IMR-90 (cell line): ENCODE data around the gene TMEM223.

Experiments used
- BHLHE40 ChIP-seq: fragments of 150-350 bp; IDR thresholded peaks from 2 replicates; pipeline ENCODE4 v1.6.1; 2016; ENCODE audit warnings: mild to moderate bottlenecking, low read depth, low read length
- MAFK ChIP-seq: IDR thresholded peaks from 2 replicates; pipeline ENCODE4 v1.6.1; 2012; ENCODE audit warnings: low read depth, low read length, improper control_type of control experiment
- MAZ ChIP-seq: IDR thresholded peaks from 2 replicates; pipeline ENCODE4 v1.6.1; 2012; ENCODE audit warnings: low read depth, mild to moderate bottlenecking, low read length, improper control_type of control experiment, moderate library complexity, borderline replicate concordance
- MXI1 ChIP-seq: IDR thresholded peaks from 2 replicates; pipeline ENCODE4 v1.6.1; 2012; ENCODE audit warnings: low read depth, mild to moderate bottlenecking, low read length, moderate library complexity, borderline replicate concordance
- POLR2A ChIP-seq: IDR thresholded peaks from 2 replicates; pipeline ENCODE4 v1.6.1; 2012; ENCODE audit warnings: mild to moderate bottlenecking, low read depth, low read length
- RAD21 ChIP-seq: IDR thresholded peaks from 2 replicates; pipeline ENCODE4 v1.6.1; 2012; ENCODE audit warnings: low read length, improper control_type of control experiment
- RCOR1 ChIP-seq: IDR thresholded peaks from 2 replicates; pipeline ENCODE4 v1.6.1; 2012; ENCODE audit warnings: mild to moderate bottlenecking, low read length, improper control_type of control experiment; ENCODE audit not compliant: insufficient replicate concordance
- RFX5 ChIP-seq: IDR thresholded peaks from 2 replicates; pipeline ENCODE4 v1.8.0; 2012; ENCODE audit warnings: low read depth, mild to moderate bottlenecking, low read length, moderate library complexity
- SMC3 ChIP-seq: fragments of 150-350 bp; IDR thresholded peaks from 2 replicates; pipeline ENCODE4 v1.6.1; 2016; ENCODE audit warnings: low read depth, mild to moderate bottlenecking, antibody characterized with exemption, low read length, moderate library complexity
- TF ChIP-seq, protein P1 (sequence below): conservative IDR thresholded peaks from 2 replicates; pipeline ENCODE4 v1.5.1; 2012; ENCODE audit warnings: mild to moderate bottlenecking, low read depth, low read length, improper control_type of control experiment
- TF ChIP-seq, protein P2 (sequence below): fragments of 150-350 bp; IDR thresholded peaks from 2 replicates; pipeline ENCODE4 v1.6.1; 2017; ENCODE audit warnings: mild to moderate bottlenecking, antibody characterized with exemption, low read length, low read depth

DNA sequence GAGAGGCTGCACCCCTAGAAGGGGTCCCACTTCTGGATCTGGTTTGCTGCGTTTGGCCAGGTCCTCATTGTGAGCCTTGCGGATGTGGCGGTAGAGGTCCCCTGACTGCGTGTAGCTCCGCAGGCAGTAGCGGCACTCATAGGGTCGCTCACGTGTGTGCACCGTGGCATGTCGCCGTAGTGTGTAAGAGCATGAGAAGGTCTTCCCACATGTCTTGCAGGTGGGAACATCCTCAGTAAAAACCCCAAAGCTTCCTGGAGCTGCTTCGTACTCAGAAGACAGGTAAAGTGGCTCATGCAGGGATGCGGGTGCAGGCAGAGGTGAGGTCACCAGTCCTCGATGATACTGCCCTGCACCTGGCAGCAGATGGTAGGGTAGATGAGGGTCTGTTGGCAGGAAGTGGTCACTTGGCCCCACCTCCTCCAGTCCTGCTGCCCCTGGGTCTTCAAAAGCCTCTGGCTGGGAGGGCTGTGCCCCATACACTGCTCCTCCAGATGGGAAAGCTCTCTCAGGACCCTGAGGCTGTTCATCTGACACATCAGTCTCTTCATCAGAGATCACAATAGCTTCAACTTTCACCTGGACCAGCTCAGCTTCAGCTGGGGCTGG is 39.5 kb downstream of the TMEM223 start:
- TF ChIP-seq RAD21 (no peak), POLR2A (no peak), MXI1 (no peak), RCOR1 (no peak), MAZ (no peak), RFX5 (no peak), BHLHE40 (no peak), MAFK (no peak), SMC3 (no peak)
- TF ChIP-seq, protein P1, sequence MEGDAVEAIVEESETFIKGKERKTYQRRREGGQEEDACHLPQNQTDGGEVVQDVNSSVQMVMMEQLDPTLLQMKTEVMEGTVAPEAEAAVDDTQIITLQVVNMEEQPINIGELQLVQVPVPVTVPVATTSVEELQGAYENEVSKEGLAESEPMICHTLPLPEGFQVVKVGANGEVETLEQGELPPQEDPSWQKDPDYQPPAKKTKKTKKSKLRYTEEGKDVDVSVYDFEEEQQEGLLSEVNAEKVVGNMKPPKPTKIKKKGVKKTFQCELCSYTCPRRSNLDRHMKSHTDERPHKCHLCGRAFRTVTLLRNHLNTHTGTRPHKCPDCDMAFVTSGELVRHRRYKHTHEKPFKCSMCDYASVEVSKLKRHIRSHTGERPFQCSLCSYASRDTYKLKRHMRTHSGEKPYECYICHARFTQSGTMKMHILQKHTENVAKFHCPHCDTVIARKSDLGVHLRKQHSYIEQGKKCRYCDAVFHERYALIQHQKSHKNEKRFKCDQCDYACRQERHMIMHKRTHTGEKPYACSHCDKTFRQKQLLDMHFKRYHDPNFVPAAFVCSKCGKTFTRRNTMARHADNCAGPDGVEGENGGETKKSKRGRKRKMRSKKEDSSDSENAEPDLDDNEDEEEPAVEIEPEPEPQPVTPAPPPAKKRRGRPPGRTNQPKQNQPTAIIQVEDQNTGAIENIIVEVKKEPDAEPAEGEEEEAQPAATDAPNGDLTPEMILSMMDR: no peak
- TF ChIP-seq, protein P2, sequence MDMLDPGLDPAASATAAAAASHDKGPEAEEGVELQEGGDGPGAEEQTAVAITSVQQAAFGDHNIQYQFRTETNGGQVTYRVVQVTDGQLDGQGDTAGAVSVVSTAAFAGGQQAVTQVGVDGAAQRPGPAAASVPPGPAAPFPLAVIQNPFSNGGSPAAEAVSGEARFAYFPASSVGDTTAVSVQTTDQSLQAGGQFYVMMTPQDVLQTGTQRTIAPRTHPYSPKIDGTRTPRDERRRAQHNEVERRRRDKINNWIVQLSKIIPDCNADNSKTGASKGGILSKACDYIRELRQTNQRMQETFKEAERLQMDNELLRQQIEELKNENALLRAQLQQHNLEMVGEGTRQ: no peak
